ENCODE data around the gene TCTN2. TPM values are rescaled to one million over a fixed set of nuclear protein-coding genes. Genes with fewer than 3 reads are reported as not detected.

TCTN2 gene
- total and polyA plus RNA-seq, 2 donors (not counting 1 experiment from before 2014, with no cell fraction given), result 8.5 to 22.8 TPM

DNA sequence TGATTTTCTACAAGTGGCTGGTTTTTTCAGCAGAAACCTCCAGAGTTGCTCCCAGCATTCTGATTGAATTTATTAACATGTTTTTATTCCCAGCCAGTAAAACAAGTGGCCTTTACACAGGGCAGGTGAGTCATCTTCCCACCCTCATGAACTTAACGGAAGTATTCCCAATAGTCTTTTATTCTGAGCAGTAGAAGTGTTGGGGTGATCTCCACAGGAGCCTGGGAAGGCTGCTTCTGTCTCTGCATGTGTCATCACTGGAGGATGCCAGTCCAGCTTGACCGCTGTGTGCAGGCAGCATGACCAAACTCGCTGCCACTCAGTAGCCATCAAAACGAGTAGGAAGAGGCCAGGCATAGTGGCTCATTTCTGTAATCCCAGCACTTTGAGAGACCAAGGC is 77.7 kb downstream of the TCTN2 start:
- intact Hi-C loops (cut with micrococcal nuclease), result no loop called here
- H3K27me3 Mint-ChIP-seq, result no peaks in the 10 kb centered on the region
- no peaks in the 10 kb centered on the region for H3K9me3 Mint-ChIP-seq (ENCODE audit: insufficient read depth)
- TF ChIP-seq, protein P1, sequence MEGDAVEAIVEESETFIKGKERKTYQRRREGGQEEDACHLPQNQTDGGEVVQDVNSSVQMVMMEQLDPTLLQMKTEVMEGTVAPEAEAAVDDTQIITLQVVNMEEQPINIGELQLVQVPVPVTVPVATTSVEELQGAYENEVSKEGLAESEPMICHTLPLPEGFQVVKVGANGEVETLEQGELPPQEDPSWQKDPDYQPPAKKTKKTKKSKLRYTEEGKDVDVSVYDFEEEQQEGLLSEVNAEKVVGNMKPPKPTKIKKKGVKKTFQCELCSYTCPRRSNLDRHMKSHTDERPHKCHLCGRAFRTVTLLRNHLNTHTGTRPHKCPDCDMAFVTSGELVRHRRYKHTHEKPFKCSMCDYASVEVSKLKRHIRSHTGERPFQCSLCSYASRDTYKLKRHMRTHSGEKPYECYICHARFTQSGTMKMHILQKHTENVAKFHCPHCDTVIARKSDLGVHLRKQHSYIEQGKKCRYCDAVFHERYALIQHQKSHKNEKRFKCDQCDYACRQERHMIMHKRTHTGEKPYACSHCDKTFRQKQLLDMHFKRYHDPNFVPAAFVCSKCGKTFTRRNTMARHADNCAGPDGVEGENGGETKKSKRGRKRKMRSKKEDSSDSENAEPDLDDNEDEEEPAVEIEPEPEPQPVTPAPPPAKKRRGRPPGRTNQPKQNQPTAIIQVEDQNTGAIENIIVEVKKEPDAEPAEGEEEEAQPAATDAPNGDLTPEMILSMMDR (IDR thresholded peaks at IDR 0.05), result no peak
- no peak for TF ChIP-seq EZH2 (IDR thresholded peaks at IDR 0.05; ENCODE audit: borderline replicate concordance, insufficient read depth, low read depth, low read length, poor library complexity, severe bottlenecking)
- CTCF ChIA-PET, result no interaction called here
- H3K79me2 ChIP-seq (ENCODE audit: control insufficient read depth, insufficient read depth, low read length), result no peaks in the 10 kb centered on the region
- no peak for ATAC-seq (ENCODE audit: low read depth)
- H3K4me3 Mint-ChIP-seq, result no peak overlapping the region
- no peaks in the 10 kb centered on the region for H4K20me1 ChIP-seq (ENCODE audit: control insufficient read depth, insufficient read depth, low read length, poor library complexity, severe bottlenecking)
- H3K36me3 ChIP-seq (replicated peaks in 1 of 2; ENCODE audit: control extremely low read depth in 1 of 2, control insufficient read depth in 1 of 2, extremely low read depth in 1 of 2, insufficient read depth in 2 of 2, low read length in 1 of 2), result peaks cover 6 to 63% of the 10 kb centered on the region in 2 experiments
- no peak overlapping the region for H3K4me3 ChIP-seq (ENCODE audit: control extremely low read depth in 1 of 5, extremely low read depth in 1 of 5, insufficient read depth in 1 of 5, low read depth in 2 of 5, low read length in 4 of 5)
- POLR2A ChIA-PET, result no interaction called here
- H3K4me1 ChIP-seq (ENCODE audit: control insufficient read depth in 2 of 2, insufficient read depth in 2 of 2, low read length in 2 of 2), result no peaks in the 10 kb centered on the region
- H2AFZ ChIP-seq (ENCODE audit: insufficient read depth, low read depth, low read length, poor library complexity, severe bottlenecking), result no peak overlapping the region
- H3K9ac ChIP-seq (ENCODE audit: low read length), result no peak overlapping the region
- DNase-seq, result no peak
- H3K9me3 ChIP-seq (ENCODE audit: control extremely low read depth in 1 of 3, control insufficient read depth in 2 of 3, insufficient read depth in 1 of 3, low read length in 2 of 3), result no peaks in the 10 kb centered on the region
- peaks cover 9% of the 10 kb centered on the region for H3K4me1 Mint-ChIP-seq
- no peaks in the 10 kb centered on the region for H3K27me3 ChIP-seq (replicated peaks in 1 of 4; ENCODE audit: control extremely low read depth in 1 of 4, control insufficient read depth in 3 of 4, insufficient read depth in 4 of 4, low read length in 3 of 4)
- no peak overlapping the region for H3K27ac Mint-ChIP-seq
- no peak overlapping the region for H3K4me2 ChIP-seq (replicated peaks; ENCODE audit: low read depth, low read length, poor library complexity, severe bottlenecking)
- no peak overlapping the region for H3K27ac ChIP-seq (ENCODE audit: low read length in 2 of 2)
- 94% methylated on average over 3 of the region's 4 CpGs for WGBS (ENCODE audit: insufficient coverage)

DNA sequence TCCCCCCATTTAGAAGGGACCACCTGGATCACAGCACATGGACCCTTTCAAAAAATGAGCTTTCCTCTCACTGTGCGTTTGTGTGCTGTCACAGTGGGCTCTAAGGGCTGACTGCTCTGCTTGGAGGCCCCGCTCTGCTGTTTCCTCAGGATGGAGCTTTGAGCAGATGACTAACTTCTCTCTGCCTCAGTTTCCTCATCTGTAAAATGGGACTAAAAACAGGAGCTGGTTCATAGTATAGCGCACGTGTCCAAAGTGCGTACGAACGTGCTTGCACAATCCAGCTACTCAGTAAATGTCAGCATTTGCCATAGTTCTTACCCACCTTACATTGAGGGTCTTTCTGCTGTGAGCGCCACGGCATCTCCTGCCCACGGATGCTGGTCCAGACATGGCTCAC is 78.4 kb downstream of the TCTN2 start:
- H3K9ac ChIP-seq (ENCODE audit: low read length), result no peak overlapping the region
- no peak overlapping the region for H3K4me3 Mint-ChIP-seq
- H3K9me3 ChIP-seq (ENCODE audit: control extremely low read depth in 1 of 3, control insufficient read depth in 2 of 3, insufficient read depth in 1 of 3, low read length in 2 of 3), result no peaks in the 10 kb centered on the region
- H3K36me3 ChIP-seq (replicated peaks in 1 of 2; ENCODE audit: control extremely low read depth in 1 of 2, control insufficient read depth in 1 of 2, extremely low read depth in 1 of 2, insufficient read depth in 2 of 2, low read length in 1 of 2), result peaks cover 5 to 63% of the 10 kb centered on the region in 2 experiments
- ChIA-PET CTCF (no interaction called here), POLR2A (no interaction called here)
- H3K4me1 Mint-ChIP-seq, result peaks cover 5% of the 10 kb centered on the region
- H3K79me2 ChIP-seq (ENCODE audit: control insufficient read depth, insufficient read depth, low read length), result no peaks in the 10 kb centered on the region
- H3K27me3 Mint-ChIP-seq, result no peaks in the 10 kb centered on the region
- no peak overlapping the region for H2AFZ ChIP-seq (ENCODE audit: insufficient read depth, low read depth, low read length, poor library complexity, severe bottlenecking)
- no peaks in the 10 kb centered on the region for H3K9me3 Mint-ChIP-seq (ENCODE audit: insufficient read depth)
- DNase-seq (no peak), ATAC-seq (ENCODE audit: low read depth) (no peak)
- TF ChIP-seq EZH2 (IDR thresholded peaks at IDR 0.05; ENCODE audit: borderline replicate concordance, insufficient read depth, low read depth, low read length, poor library complexity, severe bottlenecking), result no peak
- TF ChIP-seq, protein P1 (IDR thresholded peaks at IDR 0.05), result no peak
- H3K27me3 ChIP-seq (replicated peaks in 1 of 4; ENCODE audit: control extremely low read depth in 1 of 4, control insufficient read depth in 3 of 4, insufficient read depth in 4 of 4, low read length in 3 of 4), result no peaks in the 10 kb centered on the region
- no peak overlapping the region for H3K4me3 ChIP-seq (ENCODE audit: control extremely low read depth in 1 of 5, extremely low read depth in 1 of 5, insufficient read depth in 1 of 5, low read depth in 2 of 5, low read length in 4 of 5)
- WGBS (ENCODE audit: insufficient coverage), result 98% methylated on average over 9 of the region's 10 CpGs
- no peaks in the 10 kb centered on the region for H3K4me1 ChIP-seq (ENCODE audit: control insufficient read depth in 2 of 2, insufficient read depth in 2 of 2, low read length in 2 of 2)
- H3K4me2 ChIP-seq (replicated peaks; ENCODE audit: low read depth, low read length, poor library complexity, severe bottlenecking), result no peak overlapping the region
- no peaks in the 10 kb centered on the region for H4K20me1 ChIP-seq (ENCODE audit: control insufficient read depth, insufficient read depth, low read length, poor library complexity, severe bottlenecking)
- H3K27ac Mint-ChIP-seq, result no peak overlapping the region
- H3K27ac ChIP-seq (ENCODE audit: low read length in 2 of 2), result no peak overlapping the region
- intact Hi-C loops (cut with micrococcal nuclease), result no loop called here
